ENCODE data around the gene TMEM270. TPM values are rescaled to one million over a fixed set of nuclear protein-coding genes. Genes with fewer than 3 reads are reported as not detected.

TMEM270 gene
- total and polyA plus RNA-seq, 2 of the 4 experiments (the other 2 are of a cell fraction) = 0.17 TPM; not detected in 1

GRCh38 chr7:73870041-73870492 is 9.1 kb downstream of the TMEM270 start:
- Histone ChIP-seq H3K27me3 (ENCODE audit: control insufficient read depth, insufficient read depth, low read length) (no peaks in the 10 kb centered on the region), H2BK120ac (ENCODE audit: low read depth, low read length) (peak overlapping the region; percentile 97), H4K8ac (ENCODE audit: low read depth in 2 of 2, low read length in 2 of 2) (peak overlapping the region; percentile 48 to 92; a peak in 2 of 4 replicates), H3K18ac (ENCODE audit: low read depth, low read length) (peak overlapping the region; percentile 64; the same call in 1 of the 2 replicates), H3K23ac (ENCODE audit: low read depth, low read length) (peak overlapping the region; percentile 80), H2BK5ac (ENCODE audit: low read depth, low read length, poor library complexity, severe bottlenecking) (peak overlapping the region; percentile 29), H3K4me2 (ENCODE audit: low read depth, low read length) (no peak overlapping the region), H4K5ac (ENCODE audit: low read depth, low read length) (peak overlapping the region; percentile 72; the same call in 1 of the 2 replicates), H3K79me1 (ENCODE audit: low read depth in 1 of 2, low read length in 2 of 2) (peaks cover 0 to 3% of the 10 kb centered on the region in 2 experiments; a peak in 1 of 4 replicates), H2AK5ac (ENCODE audit: low read depth, low read length) (peak overlapping the region; percentile 96), H3K9me1 (ENCODE audit: insufficient read depth, low read length) (peaks cover 21% of the 10 kb centered on the region), H2BK20ac (ENCODE audit: low read depth, low read length) (peak overlapping the region; percentile 95), H2AFZ (replicated peaks; ENCODE audit: low read length, poor library complexity) (peak overlapping the region; percentile 71), H3K9me3 (ENCODE audit: control insufficient read depth, insufficient read depth, low read length) (no peaks in the 10 kb centered on the region), H3K9ac (ENCODE audit: low read depth, low read length) (no peak overlapping the region), H4K20me1 (ENCODE audit: insufficient read depth, low read length) (no peaks in the 10 kb centered on the region), H3K56ac (ENCODE audit: extremely low read depth, insufficient read depth, low read length) (peak overlapping the region; percentile 3; the same call in 1 of the 2 replicates), H2BK15ac (ENCODE audit: low read depth, low read length) (peak overlapping the region; percentile 98; the same call in 2 of the 3 replicates), H3K4me1 (ENCODE audit: control insufficient read depth, insufficient read depth, low read length) (peaks cover 24% of the 10 kb centered on the region), H3K36me3 (ENCODE audit: control insufficient read depth, insufficient read depth, low read length) (no peaks in the 10 kb centered on the region), H3K4ac (ENCODE audit: low read depth, low read length) (peak overlapping the region; percentile 97), H4K91ac (ENCODE audit: insufficient read depth, low read depth, low read length) (peak overlapping the region; percentile 99), H3K4me3 (ENCODE audit: insufficient read depth, low read depth, low read length) (no peak overlapping the region), H2AK9ac (replicated peaks; ENCODE audit: low read depth, low read length, poor library complexity) (peak overlapping the region; percentile 75), H3K14ac (replicated peaks; ENCODE audit: low read depth, low read length) (peak overlapping the region; percentile 99), H3K27ac (ENCODE audit: insufficient read depth, low read length) (no peak overlapping the region; the same call in 1 of the 2 replicates)
- POLR2A ChIA-PET (ENCODE audit: unreplicated experiment) = no interaction called here
- TF ChIP-seq CHD1 (IDR thresholded peaks at IDR 0.05; ENCODE audit: low read depth, low read length) (no peak), RFX5 (IDR thresholded peaks at IDR 0.05; ENCODE audit: low read depth, low read length) (no peak), MXI1 (IDR thresholded peaks at IDR 0.05; ENCODE audit: borderline replicate concordance, low read depth, low read length) (no peak), RAD21 (IDR thresholded peaks at IDR 0.05; ENCODE audit: low read length) (no peak), CEBPB (IDR thresholded peaks at IDR 0.05; ENCODE audit: low read depth, low read length) (no peak), ELK1 (IDR thresholded peaks at IDR 0.05; ENCODE audit: borderline replicate concordance, low read depth, low read length) (no peak), BHLHE40 (IDR thresholded peaks at IDR 0.05; ENCODE audit: low read depth, low read length) (no peak), MAFK (IDR thresholded peaks at IDR 0.05; ENCODE audit: low read depth, low read length) (no peak), MAZ (IDR thresholded peaks at IDR 0.05; ENCODE audit: borderline replicate concordance, low read depth, low read length) (no peak), RCOR1 (IDR thresholded peaks at IDR 0.05; ENCODE audit: insufficient replicate concordance, low read length) (no peak), USF2 (IDR thresholded peaks at IDR 0.05; ENCODE audit: low read depth, low read length) (no peak), POLR2A (IDR thresholded peaks at IDR 0.05; ENCODE audit: low read depth, low read length) (no peak), NFE2L2 (IDR thresholded peaks at IDR 0.05; ENCODE audit: low read depth, low read length) (no peak), FOS (IDR thresholded peaks at IDR 0.05; ENCODE audit: low read depth, low read length) (no peak), CTCF (conservative IDR thresholded peaks at IDR 0.05; ENCODE audit: low read depth, low read length) (no peak)
- in situ Hi-C loops (cut with MboI; ENCODE audit: low sequenced_read_pairs) = loop anchor here (5.0 kb wide), 1 partner anchor 152 kb away; no protein-coding TSS in a partner anchor
- BruUV-seq (replicated peaks) = no TSS peak
- ATAC-seq (ENCODE audit: low read depth) = no peak
- CTCF ChIA-PET = interaction anchor here (2.0 kb wide), 1 partner anchor 157 kb away, joined by 7 read pairs; no protein-coding TSS in a partner anchor
- dilution Hi-C loops (cut with HindIII; ENCODE audit: low sequenced_read_pairs, unreplicated experiment) = no loop called here
- intact Hi-C loops (cut with micrococcal nuclease) = no loop called here
- DNase-seq = no peak
- WGBS, 2 experiments (ENCODE audit: extremely low coverage in 2 of 2, insufficient read length in 1 of 2) = 50% methylated on average over 8 of the region's 15 CpGs; no CpG with 5 or more reads in 1 of the 2 experiments
